Heart right ventricle (tissue), 16 donors: ENCODE measurements around the gene PACS1. TPM values are rescaled to one million over a fixed set of nuclear protein-coding genes. Genes with fewer than 3 reads are reported as not detected.

Source experiments
- ATAC-seq, 8 donors: fragments of 200-7000 bp; cut with Tn5 transposase; one replicate each; pipeline ENCODE4 v1.9.1; 2020; ENCODE audit warnings: mild to moderate bottlenecking in 8 of 8, moderate library complexity in 8 of 8, moderate number of reproducible peaks in 1 of 8
- DNase-seq, 2 donors: peaks; one replicate each; pipeline ENCODE4 v3.0.0-alpha.2; 2020
- H3K27ac ChIP-seq, 10 donors: fragments of 200-600 bp; sonication (generic) in 2 of 10; one replicate each; pipeline versions ENCODE4 v1.5.0 to v1.8.0; 2020 to 2022; ENCODE audit warnings: mild to moderate bottlenecking in 3 of 10
- H3K27me3 ChIP-seq, 7 donors: fragments of 200-600 bp; one replicate each; pipeline ENCODE4 v1.8.0; 2021 to 2022; ENCODE audit warnings: mild to moderate bottlenecking in 2 of 7
- H3K36me3 ChIP-seq, 9 donors: fragments of 200-600 bp; sonication (generic) in 1 of 9; one replicate each; pipeline versions ENCODE4 v1.5.0 to v1.8.0; 2020 to 2022; ENCODE audit warnings: mild to moderate bottlenecking in 2 of 9
- H3K4me1 ChIP-seq, 9 donors: fragments of 200-600 bp; sonication (generic) in 1 of 9; one replicate each; pipeline versions ENCODE4 v1.5.0 to v1.8.0; 2020 to 2022; ENCODE audit warnings: mild to moderate bottlenecking in 4 of 9
- H3K4me3 ChIP-seq, 10 donors: fragments of 200-600 bp; sonication (generic) in 2 of 10; one replicate each; pipeline versions ENCODE4 v1.5.0 to v1.8.0; 2020 to 2022; ENCODE audit warnings: mild to moderate bottlenecking in 7 of 10, moderate library complexity in 2 of 10
- H3K9me3 ChIP-seq, 11 donors: fragments of 200-600 bp in 10 of 11; sonication (generic) in 2 of 11; one replicate each; pipeline versions ENCODE4 v1.5.0 to v1.8.0; 2013 to 2022; ENCODE audit warnings: mild to moderate bottlenecking in 2 of 11, control low read depth in 1 of 11, moderate library complexity in 1 of 11
- WGBS, 2 donors: extraction: QIAGEN DNeasy Blood & Tissue Kit; methylation state at CpG; one replicate each; pipeline ENCODE4 v1.1.7; 2013; ENCODE audit warnings: inconsistent platforms in 1 of 2; 5-methylcytosine and 5-hydroxymethylcytosine counted together
- intact Hi-C, 10 donors: fragments of 100-400 bp; cut with DNase I; formaldehyde crosslinking; loops; one replicate each; pipeline versions ENCODE4 v1.11.1 to v1.14.2; 2022
- polyA plus RNA-seq, 2 donors: library from polyadenylated mRNA; stranded (reverse); fragments of 200-250 nt; gene quantifications; one replicate each; pipeline ENCODE4 v1.2.3, GENCODE V29; 2013
- total RNA-seq, 10 donors: library from RNA; stranded (reverse); fragmentation: NEBNext Ultra II Directional in 3 of 10; extraction: Animal tissue kit (Norgen Biotek cat#: 25700) in 3 of 10; gene quantifications; one replicate each; pipeline versions ENCODE4 v1.2.1 to v1.2.4, GENCODE V29; 2021 to 2023
- TF ChIP-seq, protein P1 (sequence below), 9 donors: fragments of 200-600 bp; sonication (generic) in 2 of 9; IDR thresholded peaks; one replicate each; pipeline versions ENCODE4 v1.5.0 to v1.8.0; 2021 to 2022; ENCODE audit warnings: antibody characterized with exemption in 9 of 9, mild to moderate bottlenecking in 5 of 9, moderate library complexity in 1 of 9
- donor health status: Arrhythmogenic right ventricular cardiomyopathy.
- donor health status: ischemic (EF 13 %, LVEDD 7.1; RV severe dilation, severe dysfunction).
- donor health status: healthy with polysubstance abuse.
- donor health status: DM: no; HTN: yes; CAD: no.
- donor health status: DM: no; HTN: no; CAD: no.
- donor health status: ischemic (EF 25% LVEDD 6.9; RV normal size, moderate dysfunction).
- donor health status: ischemic (EF 25% LVEDD 5.7; RV mildly dilated, moderate dysfunction).
- donor health status: healthy.
- donor health status: DM: yes; HTN: yes; CAD: no.
- donor health status: Ischemic cardiomyopathy.
- donor health status: ischemic (EF 35%, LVEDD 5.7; RV mildly dilated, moderate dysfunction).
- donor health status: nonischemic (EF 11% LVEDD 7.7; RV severe dilation, severe dysfunction).
- donor health status: DM: yes; HTN: yes; CAD: no.
- donor health status: PGD.
- donor health status: ischemic (EF 29% LVEDD 5.4; RV normal size, mild dysfunction).
- donor health status: nonischemic (EF 23%, LVEDD 6.1; RV moderate dilation, normal function).

PACS1 gene
- total and polyA plus RNA-seq, 12 donors, result 24.1 to 121 (median 69.7) TPM

DNA sequence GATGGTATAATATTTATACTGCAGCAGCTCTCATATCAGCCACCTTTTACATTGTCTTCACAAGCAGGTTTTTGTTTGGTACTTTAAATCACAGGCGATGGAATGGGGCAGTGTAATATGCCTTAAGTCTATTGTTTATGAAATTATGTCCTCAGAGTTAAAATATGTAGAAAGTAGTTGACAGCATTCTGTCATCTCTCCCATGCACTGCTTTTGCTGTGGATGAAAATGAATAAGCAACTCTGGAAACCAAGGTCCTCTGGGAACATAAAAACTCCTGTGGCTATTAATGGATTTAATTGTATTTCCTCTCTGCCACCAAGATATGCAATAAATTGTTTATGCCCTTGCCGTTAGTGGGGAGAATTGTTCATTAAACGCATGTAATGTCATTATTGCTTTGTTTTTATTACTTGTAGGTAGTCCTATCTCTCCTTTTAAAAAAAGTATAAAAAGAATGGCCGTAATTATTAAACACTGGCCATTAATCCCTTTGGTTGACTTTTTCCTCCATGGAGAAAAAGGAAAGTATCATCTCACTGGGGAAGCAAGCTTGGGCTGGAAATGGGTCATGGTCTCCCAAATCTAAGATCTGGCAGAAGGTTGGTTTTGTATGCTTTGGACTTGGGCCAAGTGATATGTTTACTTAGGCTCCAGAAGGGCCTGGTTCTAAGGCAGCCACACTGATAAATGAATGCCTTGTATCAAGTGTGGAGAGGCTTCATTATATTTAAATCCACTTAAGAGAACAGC is 13.1 kb downstream of the PACS1 start:
- peak in 3 of 8 donors; percentile 24 to 41 (median 26) for ATAC-seq
- Histone ChIP-seq H3K27ac (peak overlapping the region in 6 of 10 donors; percentile 17 to 86 (median 44)), H3K4me1 (peaks cover 14 to 73% (median 61%) of the 10 kb centered on the region in 9 donors), H3K9me3 (no peaks in the 10 kb centered on the region), H3K36me3 (peaks cover 0 to 10% (median 0%) of the 10 kb centered on the region in 9 donors), H3K27me3 (no peaks in the 10 kb centered on the region), H3K4me3 (no peak overlapping the region)
- TF ChIP-seq, protein P1, sequence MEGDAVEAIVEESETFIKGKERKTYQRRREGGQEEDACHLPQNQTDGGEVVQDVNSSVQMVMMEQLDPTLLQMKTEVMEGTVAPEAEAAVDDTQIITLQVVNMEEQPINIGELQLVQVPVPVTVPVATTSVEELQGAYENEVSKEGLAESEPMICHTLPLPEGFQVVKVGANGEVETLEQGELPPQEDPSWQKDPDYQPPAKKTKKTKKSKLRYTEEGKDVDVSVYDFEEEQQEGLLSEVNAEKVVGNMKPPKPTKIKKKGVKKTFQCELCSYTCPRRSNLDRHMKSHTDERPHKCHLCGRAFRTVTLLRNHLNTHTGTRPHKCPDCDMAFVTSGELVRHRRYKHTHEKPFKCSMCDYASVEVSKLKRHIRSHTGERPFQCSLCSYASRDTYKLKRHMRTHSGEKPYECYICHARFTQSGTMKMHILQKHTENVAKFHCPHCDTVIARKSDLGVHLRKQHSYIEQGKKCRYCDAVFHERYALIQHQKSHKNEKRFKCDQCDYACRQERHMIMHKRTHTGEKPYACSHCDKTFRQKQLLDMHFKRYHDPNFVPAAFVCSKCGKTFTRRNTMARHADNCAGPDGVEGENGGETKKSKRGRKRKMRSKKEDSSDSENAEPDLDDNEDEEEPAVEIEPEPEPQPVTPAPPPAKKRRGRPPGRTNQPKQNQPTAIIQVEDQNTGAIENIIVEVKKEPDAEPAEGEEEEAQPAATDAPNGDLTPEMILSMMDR (IDR thresholded peaks at IDR 0.05), result no peak
- WGBS, 2 donors, result 31 to 45% methylated on average over 4 of the region's 4 CpGs
- no peak for DNase-seq
- intact Hi-C loops, result no loop called here

DNA sequence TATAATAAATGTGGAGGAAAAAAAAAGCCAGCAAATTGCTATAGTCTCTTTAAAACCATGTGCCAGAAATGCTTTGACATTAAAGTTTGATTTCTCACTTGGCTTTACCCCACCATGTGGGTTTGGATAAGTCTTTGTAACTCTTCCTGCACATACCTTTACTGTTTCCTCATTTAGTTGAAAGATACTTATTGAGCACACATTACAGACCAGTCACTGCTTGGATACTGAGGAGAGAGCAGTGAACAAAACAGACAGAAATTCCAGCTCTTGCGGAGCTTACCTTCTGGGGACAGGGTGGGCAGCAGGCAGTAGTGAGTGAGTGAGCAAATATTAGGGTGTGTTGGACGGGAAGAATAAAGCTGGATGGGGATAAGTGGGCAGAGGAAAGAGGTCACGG is 13.7 kb downstream of the PACS1 start:
- intact Hi-C loops, result no loop called here

DNA sequence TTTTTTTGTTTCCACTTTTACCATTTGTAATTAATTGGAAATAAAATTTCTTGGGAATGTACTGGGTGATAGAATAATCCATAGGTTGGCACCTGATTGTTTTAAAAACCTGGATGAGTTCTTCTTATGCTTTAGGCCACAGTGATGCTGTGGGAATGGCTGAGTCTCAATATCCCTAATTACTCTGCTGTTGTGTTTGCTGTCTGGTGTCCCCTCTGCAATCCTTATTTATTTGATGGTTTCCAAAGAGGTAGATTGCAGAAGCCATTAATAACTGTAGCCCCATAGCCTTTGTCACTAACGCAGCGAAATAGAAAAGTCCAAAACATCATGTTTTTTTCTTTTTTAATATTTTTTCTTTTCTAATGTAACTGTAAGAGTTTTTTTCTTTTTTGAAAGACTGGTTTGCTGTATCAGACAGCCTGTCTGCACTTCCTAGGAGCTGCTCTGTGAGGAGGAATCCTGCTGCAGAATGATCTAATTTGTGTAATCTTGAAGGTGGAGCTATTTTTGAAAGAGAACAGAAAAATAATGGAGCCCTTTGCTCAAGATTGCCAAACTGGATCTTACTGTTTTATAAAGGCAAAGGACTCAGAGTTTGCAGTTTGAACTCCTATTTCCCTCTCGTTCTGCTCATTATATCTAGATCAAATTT is 14.9 kb downstream of the PACS1 start:
- no peak for ATAC-seq
- no peaks in the 10 kb centered on the region for H3K36me3 ChIP-seq
- peaks cover 14 to 75% (median 60%) of the 10 kb centered on the region in 9 donors for H3K4me1 ChIP-seq
- intact Hi-C loops, result no loop called here
- no peak for DNase-seq
- TF ChIP-seq, protein P1 (IDR thresholded peaks at IDR 0.05), result no peak
- WGBS, 2 donors, result 79 to 81% methylated on average over 3 of the region's 3 CpGs
- peak overlapping the region in 2 of 10 donors; percentile 38 to 57 for H3K27ac ChIP-seq
- no peak overlapping the region for H3K4me3 ChIP-seq
- H3K9me3 ChIP-seq, result no peaks in the 10 kb centered on the region
- H3K27me3 ChIP-seq, result no peaks in the 10 kb centered on the region

More for the DNA sequence above, 13.7 kb downstream of the PACS1 start:
- Histone ChIP-seq H3K9me3 (no peaks in the 10 kb centered on the region), H3K4me3 (no peak overlapping the region), H3K36me3 (peaks cover 0 to 7% (median 0%) of the 10 kb centered on the region in 9 donors), H3K27me3 (no peaks in the 10 kb centered on the region), H3K4me1 (peaks cover 14 to 73% (median 57%) of the 10 kb centered on the region in 9 donors), H3K27ac (peak overlapping the region in 6 of 10 donors; percentile 17 to 57 (median 36))
- ATAC-seq (no peak), DNase-seq (no peak)
- 90 to 91% methylated on average over 3 of the region's 3 CpGs for WGBS, 2 donors
- TF ChIP-seq, protein P1 (IDR thresholded peaks at IDR 0.05), result no peak

DNA sequence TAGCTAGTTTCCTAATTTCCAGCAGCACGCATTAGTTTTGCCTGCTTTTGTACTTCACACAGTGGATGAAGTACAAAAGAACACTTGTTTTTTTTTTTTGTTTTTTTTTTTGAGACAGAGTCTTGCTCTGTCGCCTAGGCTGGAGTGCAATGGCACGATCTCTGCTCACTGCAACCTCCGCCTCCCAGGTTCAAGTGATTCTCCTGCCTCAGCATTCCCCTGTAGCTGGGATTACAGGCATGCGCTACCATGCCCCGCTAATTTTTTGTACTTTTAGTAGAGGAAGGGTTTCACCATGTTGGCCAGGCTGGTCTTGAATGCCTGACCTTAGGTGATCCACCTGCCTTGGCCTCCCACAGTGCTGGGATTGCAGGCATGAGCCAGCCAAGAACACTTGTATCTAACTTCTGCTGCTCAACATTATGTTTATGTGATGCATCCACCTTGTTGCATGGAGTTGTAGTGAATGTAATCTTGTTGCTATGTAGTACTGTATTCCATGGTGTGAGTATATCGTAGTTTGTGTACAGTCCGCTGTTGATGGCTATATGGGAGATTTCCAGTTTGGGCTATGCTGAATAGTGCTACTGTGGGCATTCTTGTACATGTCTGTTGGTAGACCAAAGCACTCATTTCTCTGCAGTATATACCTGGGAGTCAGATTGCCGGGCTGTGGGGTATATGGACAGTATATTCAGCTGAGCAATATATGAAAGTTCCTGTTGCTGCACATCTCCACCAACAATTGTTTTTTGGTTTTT is 17.3 kb downstream of the PACS1 start:
- no peak for DNase-seq
- Histone ChIP-seq H3K4me3 (no peak overlapping the region), H3K36me3 (no peaks in the 10 kb centered on the region), H3K4me1 (peaks cover 10 to 52% (median 37%) of the 10 kb centered on the region in 9 donors), H3K27ac (no peak overlapping the region), H3K27me3 (no peaks in the 10 kb centered on the region), H3K9me3 (peaks cover 0 to 2% (median 0%) of the 10 kb centered on the region in 11 donors)
- 92 to 94% methylated on average over 9 of the region's 9 CpGs for WGBS, 2 donors
- TF ChIP-seq, protein P1 (IDR thresholded peaks at IDR 0.05), result no peak
- ATAC-seq, result peak in 3 of 8 donors; percentile 24 to 46 (median 41)
- intact Hi-C loops, result no loop called here
